GM12878 (cell line): ENCODE measurements around the gene DUS1L. TPM values are rescaled to one million over a fixed set of nuclear protein-coding genes. Genes with fewer than 3 reads are reported as not detected.

Experiments used
- BCL11A ChIP-seq: IDR thresholded peaks from 2 replicates; pipeline ENCODE4 v1.6.1; 2011; ENCODE audit warnings: low read depth, low read length
- CHD4 ChIP-seq: fragments of 200-600 bp; sonication (generic); IDR thresholded peaks from 2 replicates; pipeline ENCODE4 v1.6.1; 2016; ENCODE audit warnings: mild to moderate bottlenecking
- HCFC1 ChIP-seq: fragments of 150-350 bp; IDR thresholded peaks from 2 replicates; pipeline ENCODE4 v1.6.1; 2014; ENCODE audit warnings: low read length
- IKZF2 ChIP-seq, 2 experiments: fragments of 450-650 bp; IDR thresholded peaks; 2 replicates each; pipeline ENCODE4 v1.6.1; 2017; ENCODE audit warnings: mild to moderate bottlenecking in 2 of 2, moderate library complexity in 2 of 2
- JUND ChIP-seq: IDR thresholded peaks from 2 replicates; pipeline ENCODE4 v1.6.1; 2012; ENCODE audit warnings: low read depth, mild to moderate bottlenecking, low read length, improper control_type of control experiment, moderate library complexity
- KDM1A ChIP-seq: fragments of 200-600 bp; sonication (generic); IDR thresholded peaks from 2 replicates; pipeline ENCODE4 v1.6.1; 2016; ENCODE audit warnings: borderline replicate concordance
- POLR2AphosphoS5 ChIP-seq: IDR thresholded peaks from 2 replicates; pipeline ENCODE4 v1.6.1; 2011; ENCODE audit warnings: mild to moderate bottlenecking, low read length, inconsistent platforms
- STAT3 ChIP-seq: IDR thresholded peaks from 2 replicates; pipeline ENCODE4 v1.6.1; 2011; ENCODE audit warnings: low read depth, low read length, improper control_type of control experiment
- TAF1 ChIP-seq: IDR thresholded peaks from 2 replicates; pipeline ENCODE4 v1.6.1; 2011; ENCODE audit warnings: mild to moderate bottlenecking, low read depth, low read length, borderline replicate concordance
- TCF12 ChIP-seq: IDR thresholded peaks from 2 replicates; pipeline ENCODE4 v1.6.1; 2011; ENCODE audit warnings: low read depth, mild to moderate bottlenecking, low read length
- YY1 ChIP-seq: IDR thresholded peaks from 2 replicates; pipeline ENCODE4 v1.6.1; 2011; ENCODE audit warnings: low read depth, mild to moderate bottlenecking, low read length
- ZBED1 ChIP-seq: IDR thresholded peaks from 2 replicates; pipeline ENCODE4 v1.6.1; 2016; ENCODE audit warnings: borderline replicate concordance
- ZNF207 ChIP-seq: fragments of 450-650 bp; IDR thresholded peaks from 2 replicates; pipeline ENCODE4 v1.6.1; 2014; ENCODE audit warnings: antibody characterized with exemption, mild to moderate bottlenecking, borderline replicate concordance
- polyA plus RNA-seq, 11 experiments: library from polyadenylated mRNA; depleted of rRNA in 4 of 11; unstranded in 6 of 11; stranded (reverse) in 5 of 11; fragments of >200 nt; fragmentation: Nextera tagmentation in 4 of 11; fragmentation: Illumina TruSeq in 1 of 11; extraction: Ambion mirVana in 4 of 11; extraction: Trizol in 1 of 11; gene quantifications; 1 replicate in 1 of 11; 2 replicates in 10 of 11; pipeline versions ENCODE4 v1.2.1 to v1.2.3, GENCODE V29; 2011 to 2016; ENCODE audit warnings: inconsistent platforms in 2 of 11, missing spikeins in 2 of 11, low read depth in 1 of 11
- total RNA-seq, 4 experiments: library from RNA; depleted of rRNA in 3 of 4; stranded (reverse); fragments of >200 nt in 3 of 4; fragmentation: Illumina TruSeq in 1 of 4; extraction: Trizol in 1 of 4; gene quantifications; 2 replicates each; pipeline versions ENCODE4 v1.2.1 to v1.2.3, GENCODE V29; 2013 to 2021
- TF ChIP-seq, protein P1 (sequence below): fragments of 450-650 bp; IDR thresholded peaks from 2 replicates; pipeline ENCODE4 v1.6.1; 2017; ENCODE audit warnings: mild to moderate bottlenecking, low read depth, inconsistent platforms; ENCODE audit not compliant: poor library complexity, severe bottlenecking
- TF ChIP-seq, protein P2 (sequence below): IDR thresholded peaks from 2 replicates; pipeline ENCODE4 v1.6.1; 2011; ENCODE audit warnings: mild to moderate bottlenecking, low read depth, low read length, moderate library complexity; ENCODE audit not compliant: insufficient replicate concordance
- TF ChIP-seq, protein P3 (sequence below): fragments of 450-650 bp; formaldehyde crosslinking; IDR thresholded peaks from 2 replicates; pipeline ENCODE4 v1.5.0; 2022; ENCODE audit warnings: mild to moderate bottlenecking, missing genetic modification characterization
- TF ChIP-seq, protein P4 (sequence below): IDR thresholded peaks from 2 replicates; pipeline ENCODE4 v1.6.1; 2011; ENCODE audit warnings: borderline replicate concordance, low read depth, mild to moderate bottlenecking, moderate library complexity, low read length; ENCODE audit not compliant: insufficient read depth, poor library complexity, severe bottlenecking
- TF ChIP-seq, protein P5 (sequence below): fragments of 150-350 bp; IDR thresholded peaks from 2 replicates; pipeline ENCODE4 v1.6.1; 2016; ENCODE audit warnings: low read depth, low read length

The DUS1L gene
- total and polyA plus RNA-seq, 10 of the 15 experiments (the other 5 are each of a cell fraction or from before 2014, with no cell fraction given), result 6.1 to 157 (median 44.5) TPM

DNA sequence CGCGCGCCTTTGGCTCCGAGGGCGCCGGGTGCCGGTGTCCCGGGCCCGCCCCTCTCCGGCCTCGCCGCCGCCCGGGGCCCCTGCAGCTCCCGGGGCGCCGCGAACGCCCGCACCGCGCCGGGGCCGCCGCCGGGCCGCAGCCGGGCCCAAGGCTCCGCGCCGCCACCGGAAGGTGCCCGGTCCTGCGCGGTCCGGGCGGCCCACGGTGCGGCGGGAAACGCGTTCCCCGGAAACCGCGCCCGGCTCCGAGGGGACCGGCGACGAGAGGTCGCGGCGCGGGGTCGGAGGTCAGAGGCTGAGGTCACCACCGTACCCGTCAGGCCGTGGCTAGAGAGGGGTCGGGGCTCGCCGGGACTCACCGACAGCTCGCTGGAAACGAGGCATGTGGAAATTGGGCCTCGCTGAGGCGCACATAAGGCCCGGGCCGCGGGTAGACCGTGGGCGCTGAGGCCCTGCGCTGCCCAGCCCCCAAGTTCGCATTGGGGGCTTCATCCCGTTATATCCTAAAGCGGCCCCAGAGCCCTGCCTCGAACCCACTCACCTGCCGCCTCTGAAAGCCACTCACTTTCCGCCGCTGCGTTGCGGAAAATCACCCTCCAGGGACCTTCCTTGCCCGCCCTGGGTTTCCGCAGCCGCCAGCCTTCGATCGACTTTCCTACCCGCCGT, at the start of gene DUS1L (continued):
- TF ChIP-seq, protein P1, sequence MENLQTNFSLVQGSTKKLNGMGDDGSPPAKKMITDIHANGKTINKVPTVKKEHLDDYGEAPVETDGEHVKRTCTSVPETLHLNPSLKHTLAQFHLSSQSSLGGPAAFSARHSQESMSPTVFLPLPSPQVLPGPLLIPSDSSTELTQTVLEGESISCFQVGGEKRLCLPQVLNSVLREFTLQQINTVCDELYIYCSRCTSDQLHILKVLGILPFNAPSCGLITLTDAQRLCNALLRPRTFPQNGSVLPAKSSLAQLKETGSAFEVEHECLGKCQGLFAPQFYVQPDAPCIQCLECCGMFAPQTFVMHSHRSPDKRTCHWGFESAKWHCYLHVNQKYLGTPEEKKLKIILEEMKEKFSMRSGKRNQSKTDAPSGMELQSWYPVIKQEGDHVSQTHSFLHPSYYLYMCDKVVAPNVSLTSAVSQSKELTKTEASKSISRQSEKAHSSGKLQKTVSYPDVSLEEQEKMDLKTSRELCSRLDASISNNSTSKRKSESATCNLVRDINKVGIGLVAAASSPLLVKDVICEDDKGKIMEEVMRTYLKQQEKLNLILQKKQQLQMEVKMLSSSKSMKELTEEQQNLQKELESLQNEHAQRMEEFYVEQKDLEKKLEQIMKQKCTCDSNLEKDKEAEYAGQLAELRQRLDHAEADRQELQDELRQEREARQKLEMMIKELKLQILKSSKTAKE, result no peak
- TF ChIP-seq, protein P2, sequence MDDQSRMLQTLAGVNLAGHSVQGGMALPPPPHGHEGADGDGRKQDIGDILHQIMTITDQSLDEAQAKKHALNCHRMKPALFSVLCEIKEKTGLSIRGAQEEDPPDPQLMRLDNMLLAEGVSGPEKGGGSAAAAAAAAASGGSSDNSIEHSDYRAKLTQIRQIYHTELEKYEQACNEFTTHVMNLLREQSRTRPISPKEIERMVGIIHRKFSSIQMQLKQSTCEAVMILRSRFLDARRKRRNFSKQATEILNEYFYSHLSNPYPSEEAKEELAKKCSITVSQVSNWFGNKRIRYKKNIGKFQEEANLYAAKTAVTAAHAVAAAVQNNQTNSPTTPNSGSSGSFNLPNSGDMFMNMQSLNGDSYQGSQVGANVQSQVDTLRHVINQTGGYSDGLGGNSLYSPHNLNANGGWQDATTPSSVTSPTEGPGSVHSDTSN, result peak; percentile 41
- TF ChIP-seq BCL11A (0 out of 2 replicates have a peak, but pooled peaks have one; percentile 14), STAT3 (no peak), ZNF207 (no peak), IKZF2 (IDR thresholded peaks at IDR 0.05) (no peak), KDM1A (no peak), TAF1 (peak; percentile 90; the same call in 1 of the 2 replicates), YY1 (peak; percentile 91), HCFC1 (peak; percentile 88), POLR2AphosphoS5 (no peak), ZBED1 (no peak), CHD4 (no peak), JUND (no peak), TCF12 (0 out of 2 replicates have a peak, but pooled peaks have one; percentile 36)
- TF ChIP-seq, protein P3, sequence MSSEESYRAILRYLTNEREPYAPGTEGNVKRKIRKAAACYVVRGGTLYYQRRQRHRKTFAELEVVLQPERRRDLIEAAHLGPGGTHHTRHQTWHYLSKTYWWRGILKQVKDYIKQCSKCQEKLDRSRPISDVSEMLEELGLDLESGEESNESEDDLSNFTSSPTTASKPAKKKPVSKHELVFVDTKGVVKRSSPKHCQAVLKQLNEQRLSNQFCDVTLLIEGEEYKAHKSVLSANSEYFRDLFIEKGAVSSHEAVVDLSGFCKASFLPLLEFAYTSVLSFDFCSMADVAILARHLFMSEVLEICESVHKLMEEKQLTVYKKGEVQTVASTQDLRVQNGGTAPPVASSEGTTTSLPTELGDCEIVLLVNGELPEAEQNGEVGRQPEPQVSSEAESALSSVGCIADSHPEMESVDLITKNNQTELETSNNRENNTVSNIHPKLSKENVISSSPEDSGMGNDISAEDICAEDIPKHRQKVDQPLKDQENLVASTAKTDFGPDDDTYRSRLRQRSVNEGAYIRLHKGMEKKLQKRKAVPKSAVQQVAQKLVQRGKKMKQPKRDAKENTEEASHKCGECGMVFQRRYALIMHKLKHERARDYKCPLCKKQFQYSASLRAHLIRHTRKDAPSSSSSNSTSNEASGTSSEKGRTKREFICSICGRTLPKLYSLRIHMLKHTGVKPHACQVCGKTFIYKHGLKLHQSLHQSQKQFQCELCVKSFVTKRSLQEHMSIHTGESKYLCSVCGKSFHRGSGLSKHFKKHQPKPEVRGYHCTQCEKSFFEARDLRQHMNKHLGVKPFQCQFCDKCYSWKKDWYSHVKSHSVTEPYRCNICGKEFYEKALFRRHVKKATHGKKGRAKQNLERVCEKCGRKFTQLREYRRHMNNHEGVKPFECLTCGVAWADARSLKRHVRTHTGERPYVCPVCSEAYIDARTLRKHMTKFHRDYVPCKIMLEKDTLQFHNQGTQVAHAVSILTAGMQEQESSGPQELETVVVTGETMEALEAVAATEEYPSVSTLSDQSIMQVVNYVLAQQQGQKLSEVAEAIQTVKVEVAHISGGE (CRISPR knock-in tag), result peak; percentile 99
- TF ChIP-seq, protein P4, sequence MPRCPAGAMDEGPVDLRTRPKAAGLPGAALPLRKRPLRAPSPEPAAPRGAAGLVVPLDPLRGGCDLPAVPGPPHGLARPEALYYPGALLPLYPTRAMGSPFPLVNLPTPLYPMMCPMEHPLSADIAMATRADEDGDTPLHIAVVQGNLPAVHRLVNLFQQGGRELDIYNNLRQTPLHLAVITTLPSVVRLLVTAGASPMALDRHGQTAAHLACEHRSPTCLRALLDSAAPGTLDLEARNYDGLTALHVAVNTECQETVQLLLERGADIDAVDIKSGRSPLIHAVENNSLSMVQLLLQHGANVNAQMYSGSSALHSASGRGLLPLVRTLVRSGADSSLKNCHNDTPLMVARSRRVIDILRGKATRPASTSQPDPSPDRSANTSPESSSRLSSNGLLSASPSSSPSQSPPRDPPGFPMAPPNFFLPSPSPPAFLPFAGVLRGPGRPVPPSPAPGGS, result no peak
- TF ChIP-seq, protein P5, sequence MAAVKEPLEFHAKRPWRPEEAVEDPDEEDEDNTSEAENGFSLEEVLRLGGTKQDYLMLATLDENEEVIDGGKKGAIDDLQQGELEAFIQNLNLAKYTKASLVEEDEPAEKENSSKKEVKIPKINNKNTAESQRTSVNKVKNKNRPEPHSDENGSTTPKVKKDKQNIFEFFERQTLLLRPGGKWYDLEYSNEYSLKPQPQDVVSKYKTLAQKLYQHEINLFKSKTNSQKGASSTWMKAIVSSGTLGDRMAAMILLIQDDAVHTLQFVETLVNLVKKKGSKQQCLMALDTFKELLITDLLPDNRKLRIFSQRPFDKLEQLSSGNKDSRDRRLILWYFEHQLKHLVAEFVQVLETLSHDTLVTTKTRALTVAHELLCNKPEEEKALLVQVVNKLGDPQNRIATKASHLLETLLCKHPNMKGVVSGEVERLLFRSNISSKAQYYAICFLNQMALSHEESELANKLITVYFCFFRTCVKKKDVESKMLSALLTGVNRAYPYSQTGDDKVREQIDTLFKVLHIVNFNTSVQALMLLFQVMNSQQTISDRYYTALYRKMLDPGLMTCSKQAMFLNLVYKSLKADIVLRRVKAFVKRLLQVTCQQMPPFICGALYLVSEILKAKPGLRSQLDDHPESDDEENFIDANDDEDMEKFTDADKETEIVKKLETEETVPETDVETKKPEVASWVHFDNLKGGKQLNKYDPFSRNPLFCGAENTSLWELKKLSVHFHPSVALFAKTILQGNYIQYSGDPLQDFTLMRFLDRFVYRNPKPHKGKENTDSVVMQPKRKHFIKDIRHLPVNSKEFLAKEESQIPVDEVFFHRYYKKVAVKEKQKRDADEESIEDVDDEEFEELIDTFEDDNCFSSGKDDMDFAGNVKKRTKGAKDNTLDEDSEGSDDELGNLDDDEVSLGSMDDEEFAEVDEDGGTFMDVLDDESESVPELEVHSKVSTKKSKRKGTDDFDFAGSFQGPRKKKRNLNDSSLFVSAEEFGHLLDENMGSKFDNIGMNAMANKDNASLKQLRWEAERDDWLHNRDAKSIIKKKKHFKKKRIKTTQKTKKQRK, result no peak
